DND-41 (cell line): ENCODE results near the gene PDCD6IP.

Experiments used
- ATAC-seq: fragments of 200-7000 bp; cut with Tn5 transposase; 3 replicates; pipeline ENCODE4 v1.9.1; 2021; ENCODE audit warnings: low read depth; ENCODE audit not compliant: insufficient read depth
- DNase-seq: peaks from one replicate; pipeline ENCODE4 v3.0.0-alpha.2; 2020
- H2AFZ ChIP-seq: 2 replicates; pipeline ENCODE4 v1.6.0; 2012; ENCODE audit warnings: low read depth, low read length
- H3K27ac ChIP-seq: 2 replicates; pipeline ENCODE4 v1.5.1; 2012; ENCODE audit warnings: low read length, inconsistent platforms
- H3K27me3 ChIP-seq: fragments of 200-600 bp; sonication (generic); 2 replicates; pipeline ENCODE4 v1.6.0; 2012; ENCODE audit warnings: low read length, mild to moderate bottlenecking, inconsistent platforms; ENCODE audit not compliant: insufficient read depth, poor library complexity
- H3K36me3 ChIP-seq: 2 replicates; pipeline ENCODE4 v1.5.1; 2012; ENCODE audit warnings: low read length, inconsistent platforms; ENCODE audit not compliant: insufficient read depth
- H3K4me1 ChIP-seq: 2 replicates; pipeline ENCODE4 v1.5.1; 2012; ENCODE audit warnings: mild to moderate bottlenecking, low read length; ENCODE audit not compliant: insufficient read depth
- H3K4me2 ChIP-seq: 2 replicates; pipeline ENCODE4 v1.6.0; 2012; ENCODE audit warnings: mild to moderate bottlenecking, moderate library complexity, low read length, inconsistent platforms; ENCODE audit not compliant: insufficient read depth
- H3K4me3 ChIP-seq, 2 experiments: fragments of 200-600 bp in 1 of 2; shearing (Covaris generic) in 1 of 2; 2 replicates each; pipeline ENCODE4 v1.5.1; 2012 to 2016; ENCODE audit warnings: inconsistent platforms in 2 of 2, low read length in 2 of 2, mild to moderate bottlenecking in 2 of 2, low read depth in 1 of 2, moderate library complexity in 1 of 2
- H3K79me2 ChIP-seq: 2 replicates; pipeline ENCODE4 v1.6.0; 2012; ENCODE audit warnings: low read length, inconsistent platforms; ENCODE audit not compliant: insufficient read depth
- H3K9ac ChIP-seq: 2 replicates; pipeline ENCODE4 v1.6.0; 2012; ENCODE audit warnings: low read depth, mild to moderate bottlenecking, inconsistent platforms, low read length, moderate library complexity
- H3K9me3 ChIP-seq: 2 replicates; pipeline ENCODE4 v1.5.1; 2012; ENCODE audit warnings: low read length, moderate library complexity, mild to moderate bottlenecking, inconsistent platforms; ENCODE audit not compliant: insufficient read depth, severe bottlenecking
- H4K20me1 ChIP-seq: 2 replicates; pipeline ENCODE4 v1.6.0; 2012; ENCODE audit warnings: low read length; ENCODE audit not compliant: insufficient read depth
- EZH2 ChIP-seq: IDR thresholded peaks from 3 replicates; pipeline ENCODE4 v1.6.1; 2012; ENCODE audit warnings: borderline replicate concordance, low read depth, mild to moderate bottlenecking, moderate library complexity, low read length, inconsistent platforms; ENCODE audit not compliant: severe bottlenecking
- TF ChIP-seq, protein P1 (sequence below): IDR thresholded peaks from 2 replicates; pipeline ENCODE4 v1.5.1; 2012; ENCODE audit warnings: borderline replicate concordance, low read length, moderate library complexity, mild to moderate bottlenecking; ENCODE audit not compliant: poor library complexity, severe bottlenecking; ENCODE audit errors: extremely low read depth

PDCD6IP gene

GRCh38 chr3:33791477-33792166 lies 6.8 kb upstream of the PDCD6IP start:
- Histone ChIP-seq H3K4me3 (no peak overlapping the region), H3K4me1 (peaks cover 4% of the 10 kb centered on the region; the same call in 1 of the 2 replicates), H2AFZ (no peak overlapping the region), H3K79me2 (no peaks in the 10 kb centered on the region), H3K9ac (no peak overlapping the region), H3K4me2 (no peak overlapping the region), H3K27ac (no peak overlapping the region), H3K27me3 (no peaks in the 10 kb centered on the region), H3K9me3 (no peaks in the 10 kb centered on the region), H3K36me3 (no peaks in the 10 kb centered on the region), H4K20me1 (no peaks in the 10 kb centered on the region)
- TF ChIP-seq EZH2 = no peak
- DNase-seq (no peak), ATAC-seq (no peak)

DNA sequence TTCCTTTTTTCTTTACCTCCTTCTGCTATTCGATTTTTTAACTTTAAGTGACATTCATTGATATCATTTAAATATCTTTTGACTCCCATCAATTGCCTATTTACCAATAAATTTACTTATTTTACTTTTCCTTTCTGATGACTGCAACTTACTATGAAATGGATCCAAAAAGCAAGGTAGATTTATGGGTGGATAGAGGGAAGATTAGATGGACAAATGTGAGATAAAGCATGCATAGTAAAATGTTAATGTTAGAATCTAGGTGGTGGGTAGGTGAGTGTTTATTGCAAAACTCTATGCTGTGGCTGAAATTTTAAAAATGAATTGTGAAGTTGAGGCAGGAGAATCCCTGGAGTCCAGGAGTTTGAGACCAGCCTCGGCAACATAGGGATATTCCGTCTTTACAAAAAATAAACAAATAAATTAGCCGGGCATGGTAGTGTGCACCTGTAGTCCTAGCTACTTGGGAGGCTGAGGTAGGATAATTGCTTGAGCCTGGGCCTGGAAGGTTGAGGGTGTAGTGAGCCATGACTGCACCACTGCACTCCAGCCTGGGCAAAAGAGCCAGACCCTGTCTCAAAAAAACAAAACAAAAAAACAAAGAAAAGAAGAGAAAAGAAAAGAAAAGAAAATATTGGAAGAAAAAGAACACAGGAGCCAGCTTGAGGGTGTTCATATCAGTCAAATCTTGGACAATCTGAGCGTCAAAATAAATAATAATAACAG lies 6.1 kb upstream of the PDCD6IP start:
- H3K4me1 ChIP-seq = peaks cover 4% of the 10 kb centered on the region
- H3K4me3 ChIP-seq = no peak overlapping the region
- no peaks in the 10 kb centered on the region for H3K27me3 ChIP-seq
- no peak overlapping the region for H2AFZ ChIP-seq
- no peaks in the 10 kb centered on the region for H3K36me3 ChIP-seq
- TF ChIP-seq, protein P1, sequence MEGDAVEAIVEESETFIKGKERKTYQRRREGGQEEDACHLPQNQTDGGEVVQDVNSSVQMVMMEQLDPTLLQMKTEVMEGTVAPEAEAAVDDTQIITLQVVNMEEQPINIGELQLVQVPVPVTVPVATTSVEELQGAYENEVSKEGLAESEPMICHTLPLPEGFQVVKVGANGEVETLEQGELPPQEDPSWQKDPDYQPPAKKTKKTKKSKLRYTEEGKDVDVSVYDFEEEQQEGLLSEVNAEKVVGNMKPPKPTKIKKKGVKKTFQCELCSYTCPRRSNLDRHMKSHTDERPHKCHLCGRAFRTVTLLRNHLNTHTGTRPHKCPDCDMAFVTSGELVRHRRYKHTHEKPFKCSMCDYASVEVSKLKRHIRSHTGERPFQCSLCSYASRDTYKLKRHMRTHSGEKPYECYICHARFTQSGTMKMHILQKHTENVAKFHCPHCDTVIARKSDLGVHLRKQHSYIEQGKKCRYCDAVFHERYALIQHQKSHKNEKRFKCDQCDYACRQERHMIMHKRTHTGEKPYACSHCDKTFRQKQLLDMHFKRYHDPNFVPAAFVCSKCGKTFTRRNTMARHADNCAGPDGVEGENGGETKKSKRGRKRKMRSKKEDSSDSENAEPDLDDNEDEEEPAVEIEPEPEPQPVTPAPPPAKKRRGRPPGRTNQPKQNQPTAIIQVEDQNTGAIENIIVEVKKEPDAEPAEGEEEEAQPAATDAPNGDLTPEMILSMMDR = no peak
- no peaks in the 10 kb centered on the region for H4K20me1 ChIP-seq
- no peak overlapping the region for H3K9ac ChIP-seq
- H3K4me2 ChIP-seq = no peak overlapping the region
- no peak for DNase-seq
- no peaks in the 10 kb centered on the region for H3K9me3 ChIP-seq
- H3K27ac ChIP-seq = no peak overlapping the region
- H3K79me2 ChIP-seq = no peaks in the 10 kb centered on the region
- ATAC-seq = no peak

GRCh38 chr3:33795131-33795530 lies 3.3 kb upstream of the PDCD6IP start:
- no peaks in the 10 kb centered on the region for H4K20me1 ChIP-seq
- peaks cover 22% of the 10 kb centered on the region for H3K4me1 ChIP-seq
- no peak overlapping the region for H3K27ac ChIP-seq
- H3K9ac ChIP-seq = no peak overlapping the region
- H3K79me2 ChIP-seq = peaks cover 20% of the 10 kb centered on the region
- no peak overlapping the region for H3K4me3 ChIP-seq
- DNase-seq = no peak
- no peak overlapping the region for H2AFZ ChIP-seq
- no peaks in the 10 kb centered on the region for H3K27me3 ChIP-seq
- no peak for ATAC-seq
- no peak overlapping the region for H3K4me2 ChIP-seq
- TF ChIP-seq, protein P1 = no peak
- no peak for TF ChIP-seq EZH2
- no peaks in the 10 kb centered on the region; the same call in 1 of the 2 replicates for H3K36me3 ChIP-seq
- no peaks in the 10 kb centered on the region for H3K9me3 ChIP-seq

DNA sequence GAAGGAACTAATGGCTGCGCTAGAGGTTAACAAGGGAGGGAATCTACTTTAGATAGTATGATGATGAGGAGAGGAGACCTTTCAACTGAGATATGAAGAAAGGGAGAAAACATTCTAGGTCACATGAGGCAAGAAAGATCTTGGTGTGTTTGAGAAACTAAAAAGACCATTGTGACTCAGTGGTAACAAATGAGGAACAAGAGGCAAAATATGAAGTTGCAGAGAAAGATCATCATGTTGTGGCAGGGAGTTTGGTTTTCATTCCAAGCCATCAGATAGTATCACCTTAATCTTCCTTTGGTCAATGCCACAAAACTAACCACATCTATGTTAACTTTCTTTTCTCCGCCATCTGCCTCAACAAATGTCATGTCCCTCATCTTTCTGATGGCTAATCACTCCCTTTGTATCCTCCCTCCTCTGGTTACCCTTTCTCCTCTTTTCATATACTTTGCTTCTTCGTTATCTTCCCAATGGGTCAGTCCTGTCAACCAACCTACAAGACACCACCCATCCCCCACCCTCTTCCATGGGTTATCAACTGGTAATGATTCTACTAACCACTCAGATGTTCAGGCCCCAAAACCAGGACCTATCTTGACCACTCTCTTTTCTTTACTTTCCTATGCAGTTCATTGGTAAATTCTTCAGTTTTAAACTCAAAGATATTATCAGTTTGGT lies 2.4 kb upstream of the PDCD6IP start:
- H3K4me3 ChIP-seq = no peak overlapping the region
- H3K79me2 ChIP-seq = peaks cover 29% of the 10 kb centered on the region
- DNase-seq = no peak
- no peak overlapping the region for H2AFZ ChIP-seq
- H3K4me1 ChIP-seq = peaks cover 31% of the 10 kb centered on the region
- no peaks in the 10 kb centered on the region for H3K9me3 ChIP-seq
- no peak for ATAC-seq
- H3K27ac ChIP-seq = no peak overlapping the region
- H4K20me1 ChIP-seq = no peaks in the 10 kb centered on the region; the same call in 1 of the 2 replicates
- no peaks in the 10 kb centered on the region for H3K27me3 ChIP-seq
- H3K4me2 ChIP-seq = no peak overlapping the region
- H3K9ac ChIP-seq = no peak overlapping the region
- no peaks in the 10 kb centered on the region; the same call in 1 of the 2 replicates for H3K36me3 ChIP-seq
- TF ChIP-seq, protein P1 = no peak
- TF ChIP-seq EZH2 = no peak
